ENCODE data around the gene CCDC116.

DNA sequence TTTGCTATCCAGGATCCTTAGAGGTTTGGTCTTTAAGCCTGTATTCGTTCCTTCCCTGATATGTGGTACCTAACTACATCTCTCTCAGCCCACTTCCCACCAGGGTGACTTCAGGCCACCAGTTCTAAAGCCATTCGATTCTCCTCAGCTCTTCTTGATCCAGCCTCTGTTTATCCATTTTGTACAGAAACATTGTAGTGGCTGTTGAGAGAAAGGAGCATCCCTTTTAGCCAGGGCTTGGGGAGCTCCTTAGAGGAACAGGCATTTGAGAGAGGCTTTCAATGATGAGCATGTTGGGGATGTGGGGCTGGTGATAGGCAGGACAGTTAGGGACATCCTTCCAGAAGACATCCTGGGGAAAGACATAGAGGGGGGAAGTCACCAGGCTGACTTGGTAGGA, 47.2 kb upstream of the CCDC116 start:
- TF ChIP-seq EZH2 (IDR thresholded peaks at IDR 0.05; ENCODE audit: insufficient read depth, poor library complexity, severe bottlenecking) (no peak), EZH2phosphoT487 (IDR thresholded peaks at IDR 0.05; ENCODE audit: insufficient read depth, low read depth) (no peak)
